Measurements from ENCODE around the gene MPRIP.

MPRIP gene

DNA sequence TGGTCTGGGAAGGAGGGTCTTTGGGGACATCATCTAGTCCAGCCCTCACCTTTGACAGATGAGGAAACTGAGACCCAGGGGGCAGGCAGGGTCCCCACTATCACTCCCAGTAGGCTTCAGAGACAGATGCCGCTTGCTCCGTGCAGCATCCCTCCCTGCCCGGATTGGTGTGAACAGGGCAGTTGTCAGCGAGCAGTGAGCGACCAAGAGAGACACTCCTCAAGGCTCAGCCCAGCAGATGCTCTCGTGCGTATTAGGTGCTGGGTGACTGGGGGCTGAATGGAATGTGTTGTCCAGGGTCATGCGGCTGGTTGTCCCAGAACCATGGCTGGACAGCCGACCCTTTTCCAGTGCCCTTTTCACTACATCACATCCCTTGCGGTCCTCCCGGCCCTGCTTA lies 49.0 kb downstream of the MPRIP start:
- no peak for DNase-seq

- no peak for DNase-seq
Measured at GRCh38 chr17:17091856-17092756, 49.8 kb downstream of the MPRIP start.

- no peak for DNase-seq
Measured at GRCh38 chr17:17093764-17094163, 51.5 kb downstream of the MPRIP start.

DNA sequence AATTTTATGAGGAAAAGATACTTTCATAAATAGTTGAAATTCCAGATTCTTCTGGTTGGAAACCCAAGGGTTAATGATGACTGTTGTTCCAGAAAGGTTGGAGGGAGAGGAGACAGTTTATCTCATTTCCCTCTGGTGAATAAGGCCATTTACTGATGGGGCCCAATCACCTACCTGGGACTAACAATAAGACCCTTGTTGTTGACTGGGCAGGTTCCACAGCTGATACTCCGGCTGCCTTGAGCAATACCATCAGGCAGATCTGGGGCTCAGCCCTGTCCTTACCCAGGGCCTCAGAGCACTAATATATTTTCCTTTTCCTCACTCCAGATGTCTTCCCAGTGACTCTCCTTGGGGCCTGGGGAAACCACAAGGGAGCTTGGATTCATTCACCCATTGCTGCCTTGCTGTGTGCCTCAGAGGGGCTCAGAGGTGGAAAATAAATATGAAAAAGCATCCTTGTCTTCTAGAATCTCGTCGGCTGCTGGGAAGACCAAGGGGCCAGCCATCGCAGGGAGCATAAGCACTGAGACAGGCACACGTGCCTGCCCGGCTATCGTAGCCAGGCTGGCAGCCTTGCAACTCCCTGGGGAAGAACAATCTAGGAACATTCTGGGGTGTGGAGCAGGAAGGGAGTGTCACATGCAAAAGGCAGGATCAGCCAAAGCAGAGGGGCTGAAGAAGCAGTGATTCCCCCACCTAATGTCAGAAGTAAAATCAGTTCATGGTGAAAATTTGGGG lies 54.4 kb downstream of the MPRIP start:
- DNase-seq: no peak

- DNase-seq: no peak
Measured at GRCh38 chr17:17097763-17098345, 55.6 kb downstream of the MPRIP start.

GRCh38 chr17:17098551-17099179 lies 56.4 kb downstream of the MPRIP start:
- DNase-seq: no peak

- DNase-seq: no peak
Measured at GRCh38 chr17:17102176-17102575, 59.9 kb downstream of the MPRIP start.

DNA sequence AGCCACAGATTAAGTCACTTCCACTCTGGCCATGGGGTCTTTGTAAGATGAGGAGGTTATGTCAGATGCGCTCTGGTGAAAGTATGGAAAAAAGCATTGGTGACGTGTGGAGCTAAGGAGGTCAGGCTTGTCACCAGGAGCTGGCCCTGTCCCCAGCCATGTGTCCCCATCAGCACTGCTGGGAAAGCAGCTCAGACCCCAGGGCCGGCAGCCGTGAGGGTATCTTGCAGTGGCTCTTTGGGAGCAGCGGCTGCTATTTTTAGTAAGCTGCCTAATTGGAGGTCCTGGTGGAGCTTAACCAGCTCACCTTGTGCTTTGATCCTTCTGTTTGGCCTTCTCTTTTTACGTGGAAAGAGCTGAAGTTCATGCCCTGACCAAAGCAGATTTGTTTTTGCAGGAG lies 60.9 kb downstream of the MPRIP start:
- DNase-seq: no peak

GRCh38 chr17:17104036-17104435 lies 61.8 kb downstream of the MPRIP start:
- no peak for DNase-seq

GRCh38 chr17:17104494-17104893 lies 62.2 kb downstream of the MPRIP start:
- DNase-seq: no peak

DNA sequence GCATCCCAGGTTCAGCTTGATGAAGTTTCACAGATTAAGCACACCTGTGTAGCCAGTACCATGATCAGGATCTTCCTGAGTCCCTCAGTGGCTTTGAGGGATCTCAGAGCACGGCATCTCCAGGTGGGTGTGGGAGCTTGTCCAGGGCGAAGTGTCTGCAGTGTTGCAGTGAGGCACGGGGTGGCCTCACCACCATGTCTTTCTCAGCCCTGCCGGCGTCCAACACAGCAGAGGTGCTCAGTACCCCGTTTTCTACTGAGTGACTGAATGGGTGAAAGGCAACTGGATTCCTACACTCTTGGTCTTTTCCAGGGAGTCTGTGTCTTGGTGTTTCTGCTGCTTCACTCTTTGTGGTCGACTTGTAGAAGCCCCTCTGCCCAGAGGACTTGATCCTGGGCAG lies 63.7 kb downstream of the MPRIP start:
- DNase-seq: no peak

GRCh38 chr17:17106756-17107155 lies 64.5 kb downstream of the MPRIP start:
- no peak for DNase-seq

DNA sequence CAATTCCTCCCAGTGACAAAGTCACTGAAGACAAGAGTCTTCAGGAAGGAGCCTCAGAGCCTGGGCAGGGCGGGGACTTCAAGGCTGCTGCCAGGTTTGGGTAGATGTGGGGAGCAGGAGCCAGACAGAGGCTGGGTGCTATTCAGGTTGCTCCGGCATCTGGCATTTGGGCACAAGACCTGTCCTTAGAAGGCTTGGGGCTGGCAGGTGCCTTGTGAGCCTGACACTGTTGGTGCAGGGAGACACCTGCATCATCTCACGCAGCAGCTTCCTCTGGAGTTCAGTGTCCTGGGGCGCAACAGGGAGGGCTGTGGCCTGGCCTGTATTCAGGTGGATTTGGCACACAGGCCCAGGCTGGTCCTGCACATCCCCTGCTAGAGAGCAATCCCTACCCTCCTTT lies 65.0 kb downstream of the MPRIP start:
- DNase-seq: no peak

GRCh38 chr17:17107891-17108431 lies 65.7 kb downstream of the MPRIP start:
- DNase-seq: no peak

DNA sequence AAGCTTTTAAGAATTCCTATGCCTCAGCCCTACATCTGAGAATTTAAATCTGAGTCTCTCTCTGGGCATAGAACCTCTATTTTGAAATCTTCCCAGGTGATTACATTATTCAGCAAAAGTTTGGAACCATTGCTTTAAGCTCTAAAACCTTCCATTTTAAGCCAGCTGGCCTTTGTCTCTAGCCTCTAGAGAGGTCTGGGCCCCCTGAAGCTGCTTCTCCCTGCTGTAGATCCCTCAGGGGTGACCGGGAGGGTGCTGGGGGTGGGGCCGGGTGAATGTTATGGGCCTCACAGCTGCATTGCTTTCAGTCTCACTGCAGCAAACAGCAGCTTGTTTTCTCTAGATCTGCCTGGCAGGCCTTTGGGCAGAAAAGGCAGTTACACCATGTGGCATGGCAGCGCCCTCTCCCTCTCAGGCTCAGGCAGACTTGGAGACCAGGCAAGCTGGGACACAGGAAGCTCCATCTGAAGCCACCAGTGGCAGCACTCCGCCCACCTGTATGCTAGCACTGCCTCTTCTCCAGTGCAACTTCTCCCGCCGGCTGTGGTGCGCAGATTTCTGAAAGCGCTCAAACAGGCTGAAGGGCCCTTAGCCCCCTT lies 66.3 kb downstream of the MPRIP start:
- no peak for DNase-seq

DNA sequence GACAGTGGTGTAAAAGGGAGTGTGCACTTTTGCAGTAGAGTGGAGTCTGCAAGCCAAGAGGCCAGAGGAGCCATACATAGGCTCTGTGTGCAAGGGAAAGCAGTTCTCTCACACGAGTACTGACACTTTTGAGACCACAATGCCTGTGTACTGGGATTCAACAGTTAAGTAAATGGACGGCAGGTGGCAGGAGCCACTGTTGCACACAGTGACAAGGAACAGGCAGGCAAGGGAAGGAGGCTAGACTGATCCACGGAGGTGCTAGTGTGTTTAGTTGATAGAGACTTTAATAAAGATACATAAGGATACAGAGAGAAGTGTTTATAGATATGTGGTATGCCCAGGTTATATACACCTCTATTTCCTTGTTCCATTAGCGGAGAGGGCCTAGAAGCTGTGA lies 67.0 kb downstream of the MPRIP start:
- no peak for DNase-seq

DNA sequence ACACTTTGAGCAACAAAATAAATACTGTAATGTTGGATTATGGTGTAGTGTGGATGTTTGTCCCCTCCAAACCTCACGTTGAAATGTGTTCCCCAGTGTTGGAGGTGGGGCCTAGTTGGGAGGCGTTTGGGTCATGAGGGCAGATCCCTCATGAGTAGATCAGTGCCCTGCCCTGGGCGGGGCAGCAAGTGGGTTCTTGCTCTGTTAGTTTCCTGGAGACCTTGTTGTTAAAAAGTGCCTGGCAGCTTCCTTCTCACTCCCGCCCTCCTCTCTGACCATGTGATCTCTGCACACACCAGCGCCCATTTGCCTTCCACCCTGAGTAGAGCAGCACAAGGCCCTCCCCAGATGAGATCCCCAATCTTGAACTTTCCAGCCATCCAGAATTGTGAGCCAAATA lies 67.7 kb downstream of the MPRIP start:
- no peak for DNase-seq

- DNase-seq: no peak
Measured at GRCh38 chr17:17110520-17110919, 68.3 kb downstream of the MPRIP start.

GRCh38 chr17:17111401-17112393 lies 69.4 kb downstream of the MPRIP start:
- no peak for DNase-seq

- no peak for DNase-seq
Measured at GRCh38 chr17:17112628-17113200, 70.5 kb downstream of the MPRIP start.
